HG03520 (cell line): Measurements from ENCODE around the gene NAGK.
"Not testable (repeated sequence)": the region's sequence is repeated elsewhere in the genome, so short reads cannot be mapped to it uniquely, and the experiment has no call there.

Experiments
- ATAC-seq: cut with Tn5 transposase; IDR thresholded peaks from one replicate; pipeline ENCODE4 v1.9.1; 2021; ENCODE audit warnings: mild to moderate bottlenecking, moderate library complexity; ENCODE audit not compliant: unreplicated experiment

NAGK gene

GRCh38 chr2:71068218-71069035 lies at the start of gene NAGK:
Gene NAGK, plus strand, starts transcription at chr2:71068648. Its CDS starts 36 bp downstream, at chr2:71068684.
- peak; percentile 65 for ATAC-seq

- not testable (repeated sequence) for ATAC-seq
Measured at GRCh38 chr2:71019989-71020388, 48.5 kb upstream of the NAGK start.

GRCh38 chr2:71021394-71021793 lies 47.1 kb upstream of the NAGK start:
- not testable (repeated sequence) for ATAC-seq

- ATAC-seq: not testable (repeated sequence)
Measured at GRCh38 chr2:71023553-71024243, 44.8 kb upstream of the NAGK start.

- ATAC-seq: not testable (repeated sequence)
Measured at GRCh38 chr2:71036296-71036695, 32.2 kb upstream of the NAGK start.

GRCh38 chr2:71042287-71042686 lies 26.2 kb upstream of the NAGK start:
- ATAC-seq: no peak

GRCh38 chr2:71043531-71044407 lies 24.7 kb upstream of the NAGK start:
- no peak for ATAC-seq

GRCh38 chr2:71045151-71045550 lies 23.3 kb upstream of the NAGK start:
- ATAC-seq: no peak

- no peak for ATAC-seq
Measured at GRCh38 chr2:71045865-71046548, 22.4 kb upstream of the NAGK start.

- ATAC-seq: no peak
Measured at GRCh38 chr2:71048096-71048495, 20.4 kb upstream of the NAGK start.

- ATAC-seq: not testable (repeated sequence)
Measured at GRCh38 chr2:71049704-71050360, 18.6 kb upstream of the NAGK start.

GRCh38 chr2:71055206-71055740 lies 13.2 kb upstream of the NAGK start:
- not testable (repeated sequence) for ATAC-seq

GRCh38 chr2:71060211-71060610 lies 8.2 kb upstream of the NAGK start:
- no peak for ATAC-seq

GRCh38 chr2:71060871-71061270 lies 7.6 kb upstream of the NAGK start:
- no peak for ATAC-seq

GRCh38 chr2:71063216-71063615 lies 5.2 kb upstream of the NAGK start:
- no peak for ATAC-seq

GRCh38 chr2:71064110-71064611 lies 4.3 kb upstream of the NAGK start:
- no peak for ATAC-seq

GRCh38 chr2:71064754-71065621 lies 3.5 kb upstream of the NAGK start:
- peak; percentile 24 for ATAC-seq

- no peak for ATAC-seq
Measured at GRCh38 chr2:71066856-71067255, 1.6 kb upstream of the NAGK start.
